AG04450 (cell line): ENCODE results near the gene TARBP1. TPM values are rescaled to one million over a fixed set of nuclear protein-coding genes. Genes with fewer than 3 reads are reported as not detected.

Experiments used
- CTCF ChIA-PET: fragments of 300-600, 350-600 bp; formaldehyde crosslinking; extraction: SDS; loops from one replicate; lab custom pipeline; 2022; ENCODE audit warnings: antibody characterized with exemption, inconsistent platforms; lab: Charles Lee
- POLR2A ChIA-PET: fragments of 350-600 bp; formaldehyde crosslinking; extraction: SDS; loops from one replicate; lab custom pipeline; 2021; ENCODE audit warnings: antibody characterized with exemption, inconsistent platforms; lab: Yijun Ruan, JAX
- DNase-seq: peaks from one replicate; pipeline ENCODE4 v3.0.0-alpha.2; 2011; ENCODE audit warnings: low read depth, low spot score
- H3K27ac ChIP-seq: one replicate; pipeline ENCODE4 v1.5.1; 2012; ENCODE audit warnings: low read depth, low read length, control low read depth
- H3K27me3 ChIP-seq: one replicate; pipeline ENCODE4 v1.6.0; 2012; ENCODE audit warnings: low read length; ENCODE audit not compliant: control insufficient read depth, insufficient read depth
- H3K4me3 ChIP-seq: 2 replicates; pipeline ENCODE4 v1.5.1; 2011; ENCODE audit warnings: mild to moderate bottlenecking, low read depth, low read length, control low read depth
- H3K9me3 ChIP-seq: 2 replicates; pipeline ENCODE4 v1.5.1; 2012; ENCODE audit warnings: low read length; ENCODE audit not compliant: control insufficient read depth, insufficient read depth
- CTCF ChIP-seq: IDR thresholded peaks from 2 replicates; pipeline ENCODE4 v1.5.1; 2011; ENCODE audit warnings: low read depth, low read length, control low read depth, inconsistent platforms
- polyA plus RNA-seq: library from polyadenylated mRNA; depleted of rRNA; stranded (reverse); fragments of >200 nt; gene quantifications from 2 replicates; pipeline ENCODE4 v1.2.3, GENCODE V29; 2011

Gene TARBP1
- polyA plus RNA-seq, 1 experiment = 22.6 TPM

DNA sequence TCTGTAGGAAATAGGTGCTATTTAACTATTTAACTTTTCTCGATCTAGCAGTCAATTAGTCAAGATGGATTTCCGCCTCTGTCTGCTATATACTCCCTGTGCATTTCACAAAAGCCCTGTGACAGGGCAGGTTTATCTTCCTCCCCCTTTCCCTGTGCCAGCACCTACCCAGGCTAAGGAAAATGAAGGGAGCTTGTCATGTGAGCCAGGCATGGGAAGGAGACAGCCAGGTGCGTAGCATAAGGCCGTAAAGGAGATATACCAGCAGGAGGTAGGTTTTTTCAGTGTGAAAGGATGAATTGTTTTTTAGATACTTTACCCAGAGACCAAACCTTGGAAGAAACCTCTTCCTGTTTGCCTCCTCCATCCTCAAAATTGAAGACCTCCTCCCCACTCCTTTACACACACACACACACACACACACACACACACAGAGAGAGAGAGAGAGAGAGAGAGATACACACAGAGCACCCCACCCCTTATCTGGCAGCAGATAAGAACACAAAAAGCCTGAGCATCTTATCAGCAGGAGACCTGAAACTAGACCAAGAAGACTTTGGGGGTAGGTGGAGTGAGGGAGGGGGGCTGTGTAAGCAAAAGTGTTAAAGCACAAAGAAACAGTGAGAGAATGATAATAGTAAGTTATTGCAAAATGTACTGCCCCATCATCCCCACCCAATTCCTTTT is 12.0 kb upstream of the TARBP1 start:
- Histone ChIP-seq H3K9me3 (no peaks in the 10 kb centered on the region), H3K27me3 (no peaks in the 10 kb centered on the region), H3K27ac (no peak overlapping the region), H3K4me3 (no peak overlapping the region)
- no peak for TF ChIP-seq CTCF
- ChIA-PET POLR2A (no interaction called here), CTCF (interaction anchor here (1.2 kb wide), 1 partner anchor 8 kb away, joined by 5 read pairs; no protein-coding TSS in a partner anchor)
- no peak for DNase-seq

DNA sequence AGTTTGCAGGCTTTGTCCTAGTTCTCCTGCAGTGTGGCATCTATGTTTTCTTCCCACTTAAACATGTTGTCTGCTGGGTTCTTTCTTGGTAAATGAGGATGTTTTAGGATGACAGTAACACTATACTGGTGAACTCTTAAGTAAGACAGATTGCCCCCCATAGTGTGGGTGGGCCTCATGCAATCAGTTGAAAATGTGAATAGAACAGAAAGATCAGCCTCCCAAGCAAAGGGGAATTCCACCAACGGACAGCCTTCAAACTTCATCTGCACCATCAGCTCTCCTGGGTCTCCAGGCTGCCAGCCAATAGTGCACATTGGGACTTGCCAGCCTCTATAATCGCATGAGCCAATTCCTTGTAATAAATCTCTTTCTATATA is 10.7 kb upstream of the TARBP1 start:
- no peak for TF ChIP-seq CTCF
- no peak for DNase-seq
- Histone ChIP-seq H3K4me3 (no peak overlapping the region), H3K9me3 (no peaks in the 10 kb centered on the region), H3K27ac (no peak overlapping the region), H3K27me3 (no peaks in the 10 kb centered on the region)
- CTCF ChIA-PET = interaction anchor here (1.2 to 1.3 kb wide), 2 partner anchors 10 to 594 kb away, joined by 5 to 6 read pairs; no protein-coding TSS in a partner anchor
- POLR2A ChIA-PET = no interaction called here

- Histone ChIP-seq H3K9me3 (no peaks in the 10 kb centered on the region), H3K27ac (no peak overlapping the region), H3K4me3 (no peak overlapping the region), H3K27me3 (no peaks in the 10 kb centered on the region)
- TF ChIP-seq CTCF = no peak
- CTCF ChIA-PET = interaction anchor here (1.2 to 1.3 kb wide), 2 partner anchors 10 to 595 kb away, joined by 5 to 6 read pairs; no protein-coding TSS in a partner anchor
- DNase-seq = no peak
- POLR2A ChIA-PET = no interaction called here
These were observed 10.2 kb upstream of the TARBP1 start for GRCh38 chr1:234489007-234489697.

- TF ChIP-seq CTCF = no peak
- POLR2A ChIA-PET = no interaction called here
These were observed 9.4 kb upstream of the TARBP1 start for GRCh38 chr1:234488054-234489006.

More at GRCh38 chr1:234488054-234489006, 9.4 kb upstream of the TARBP1 start:
- no peak for DNase-seq
- Histone ChIP-seq H3K9me3 (no peaks in the 10 kb centered on the region), H3K27me3 (no peaks in the 10 kb centered on the region), H3K4me3 (no peak overlapping the region), H3K27ac (no peak overlapping the region)
- CTCF ChIA-PET = interaction anchor here (0.5 to 2.7 kb wide), 17 partner anchors 11 to 988 kb away, joined by 3 to 21 read pairs (median 6); no protein-coding TSS in a partner anchor
